ENCODE results near the gene TBC1D9B. TPM values are rescaled to one million over a fixed set of nuclear protein-coding genes. Genes with fewer than 3 reads are reported as not detected.

The TBC1D9B gene
- total and polyA plus RNA-seq, 2 of the 13 experiments (the other 11 are each of a cell fraction or from before 2014, with no cell fraction given), result 35.0 to 50.0 TPM

- TF ChIP-seq PAXIP1 (CRISPR knock-in tag; conservative IDR thresholded peaks at IDR 0.05), result peak; percentile 68
- TF ChIP-seq ZNF263 (CRISPR knock-in tag; IDR thresholded peaks at IDR 0.05), result peak; percentile 5; the same call in 1 of the 2 replicates
- TF ChIP-seq U2AF2 (IDR thresholded peaks at IDR 0.05; ENCODE audit: low read depth, low read length), result 0 out of 2 replicates have a peak, but pooled peaks have one; percentile 18
- TF ChIP-seq ZNF619 (CRISPR knock-in tag; IDR thresholded peaks at IDR 0.05), result no peak
- peak; percentile 68 for TF ChIP-seq YEATS4 (CRISPR knock-in tag; IDR thresholded peaks at IDR 0.05; ENCODE audit: borderline replicate concordance)
- TF ChIP-seq ZNF20 (CRISPR knock-in tag; IDR thresholded peaks at IDR 0.05), result no peak
- no peak for TF ChIP-seq DDIT3 (CRISPR knock-in tag; IDR thresholded peaks at IDR 0.05)
- TF ChIP-seq ELF4 (CRISPR knock-in tag; IDR thresholded peaks at IDR 0.05; ENCODE audit: borderline replicate concordance), result no peak
- TF ChIP-seq RERE (CRISPR knock-in tag; IDR thresholded peaks at IDR 0.05; ENCODE audit: low read depth), result no peak
- TF ChIP-seq CCDC6 (CRISPR knock-in tag; IDR thresholded peaks at IDR 0.05), result peak; percentile 19; the same call in 1 of the 2 replicates
- TF ChIP-seq FOXP1 (IDR thresholded peaks at IDR 0.05), result no peak
- no peak; the same call in 1 of the 2 replicates for TF ChIP-seq FOXP1 (CRISPR knock-in tag; IDR thresholded peaks at IDR 0.05)
- TF ChIP-seq ZNF687 (CRISPR knock-in tag; IDR thresholded peaks at IDR 0.05), result peak; percentile 89
- 0 out of 2 replicates have a peak, but pooled peaks have one; percentile 22 for TF ChIP-seq MIER3 (CRISPR knock-in tag; IDR thresholded peaks at IDR 0.05; ENCODE audit: borderline replicate concordance)
- TF ChIP-seq AGO2 (optimal IDR thresholded peaks at IDR 0.05; ENCODE audit: low read depth, low read length), result peak; percentile 77
- peak; percentile 65; the same call in 1 of the 2 replicates for TF ChIP-seq POLR2AphosphoS2 (IDR thresholded peaks at IDR 0.05; ENCODE audit: low read depth, low read length)
- peak; percentile 38; the same call in 1 of the 2 replicates for TF ChIP-seq DR1 (CRISPR knock-in tag; IDR thresholded peaks at IDR 0.05)
These were observed 82.0 kb downstream of the TBC1D9B start (continued) for GRCh38 chr5:179825655-179826182.

Measured in HepG2 (cell line).